OCI-LY1 (cell line): ENCODE data around the gene ADCY9.

ENCODE experiments used
- H2AFZ ChIP-seq: fragments of 200-600 bp; sonication (generic), shearing (Covaris generic); 2 replicates; pipeline ENCODE4 v1.6.0; 2014; ENCODE audit warnings: antibody characterized with exemption, mild to moderate bottlenecking, low read length
- H3F3A ChIP-seq: fragments of 200-600 bp; sonication (generic), shearing (Covaris generic); 2 replicates; pipeline ENCODE4 v1.6.0; 2014; ENCODE audit warnings: mild to moderate bottlenecking, antibody characterized with exemption, low read length, moderate library complexity; ENCODE audit not compliant: insufficient read depth
- H3K27ac ChIP-seq: fragments of 200-600 bp; sonication (generic); 2 replicates; pipeline ENCODE4 v1.5.1; 2014; ENCODE audit warnings: low read length, mixed run types, mild to moderate bottlenecking, low read depth; ENCODE audit not compliant: poor library complexity, severe bottlenecking
- H3K27me3 ChIP-seq: fragments of 200-600 bp; sonication (generic); 2 replicates; pipeline ENCODE4 v1.6.0; 2014; ENCODE audit warnings: antibody characterized with exemption, mild to moderate bottlenecking, low read length, moderate library complexity; ENCODE audit not compliant: insufficient read depth
- H3K36me3 ChIP-seq: fragments of 200-600 bp; sonication (generic); 2 replicates; pipeline ENCODE4 v1.6.1; 2014; ENCODE audit warnings: mild to moderate bottlenecking, antibody characterized with exemption, low read length, moderate library complexity, mixed read lengths; ENCODE audit not compliant: insufficient read depth
- H3K4me1 ChIP-seq: fragments of 200-600 bp; sonication (generic); 2 replicates; pipeline ENCODE4 v1.5.1; 2014; ENCODE audit warnings: mild to moderate bottlenecking, low read length, moderate library complexity; ENCODE audit not compliant: insufficient read depth, severe bottlenecking
- H3K4me2 ChIP-seq: fragments of 200-600 bp; sonication (generic), shearing (Covaris generic); 2 replicates; pipeline ENCODE4 v1.6.1; 2014; ENCODE audit warnings: low read length
- H3K4me3 ChIP-seq: fragments of 200-600 bp; sonication (generic); 2 replicates; pipeline ENCODE4 v1.5.1; 2014; ENCODE audit warnings: low read length, low read depth, mild to moderate bottlenecking, mixed read lengths; ENCODE audit not compliant: poor library complexity, severe bottlenecking
- H3K79me2 ChIP-seq: fragments of 200-600 bp; shearing (Covaris generic); 2 replicates; pipeline ENCODE4 v1.6.1; 2016; ENCODE audit warnings: mixed run types, low read length, mixed read lengths; ENCODE audit not compliant: insufficient read depth
- H3K9ac ChIP-seq: fragments of 200-600 bp; sonication (generic), shearing (Covaris generic); 2 replicates; pipeline ENCODE4 v1.6.1; 2014; ENCODE audit warnings: mild to moderate bottlenecking, low read length, mixed read lengths
- H3K9me2 ChIP-seq: fragments of 200-600 bp; sonication (generic), shearing (Covaris generic); 2 replicates; pipeline ENCODE4 v1.6.1; 2014; ENCODE audit warnings: low read depth, mild to moderate bottlenecking, low read length, mixed read lengths
- H3K9me3 ChIP-seq: fragments of 200-600 bp; shearing (Covaris generic); 2 replicates; pipeline ENCODE4 v1.6.1; 2014; ENCODE audit warnings: low read length, mixed read lengths
- H4K20me1 ChIP-seq: fragments of 200-600 bp; sonication (generic), shearing (Covaris generic); 2 replicates; pipeline ENCODE4 v1.6.0; 2016; ENCODE audit warnings: mild to moderate bottlenecking, low read length; ENCODE audit not compliant: insufficient read depth
- CTCF ChIP-seq: fragments of 200-600 bp; sonication (generic), shearing (Covaris generic); IDR thresholded peaks from 2 replicates; pipeline ENCODE4 v1.5.1; 2017; ENCODE audit warnings: mild to moderate bottlenecking, antibody characterized with exemption, low read length, moderate library complexity, mixed read lengths
- EZH2 ChIP-seq: fragments of 200-600 bp; sonication (generic), shearing (Covaris generic); IDR thresholded peaks from 2 replicates; pipeline ENCODE4 v1.8.0; 2017; ENCODE audit warnings: borderline replicate concordance, mixed run types, mild to moderate bottlenecking, antibody characterized with exemption, low read length, moderate library complexity, mixed read lengths

ADCY9 gene

GRCh38 chr16:4110680-4111079 is 5.6 kb downstream of the ADCY9 start:
- no peaks in the 10 kb centered on the region for H3F3A ChIP-seq
- H3K27ac ChIP-seq, result no peak overlapping the region
- no peak for TF ChIP-seq CTCF
- TF ChIP-seq EZH2, result no peak
- peaks cover 3% of the 10 kb centered on the region; the same call in 1 of the 2 replicates for H3K9me3 ChIP-seq
- no peak overlapping the region for H3K4me2 ChIP-seq
- H4K20me1 ChIP-seq, result no peaks in the 10 kb centered on the region
- H3K4me1 ChIP-seq, result peaks cover 21% of the 10 kb centered on the region
- H3K36me3 ChIP-seq, result no peaks in the 10 kb centered on the region; the same call in 1 of the 2 replicates
- H3K4me3 ChIP-seq, result no peak overlapping the region
- H3K9me2 ChIP-seq, result no peaks in the 10 kb centered on the region
- no peaks in the 10 kb centered on the region for H3K79me2 ChIP-seq
- H3K27me3 ChIP-seq, result no peaks in the 10 kb centered on the region
- H3K9ac ChIP-seq, result no peak overlapping the region
- no peak overlapping the region for H2AFZ ChIP-seq

- Histone ChIP-seq H3F3A (no peaks in the 10 kb centered on the region), H3K36me3 (no peaks in the 10 kb centered on the region; the same call in 1 of the 2 replicates), H3K4me2 (no peak overlapping the region), H3K9me2 (no peaks in the 10 kb centered on the region), H3K9me3 (peaks cover 3% of the 10 kb centered on the region; the same call in 1 of the 2 replicates), H4K20me1 (no peaks in the 10 kb centered on the region), H3K79me2 (no peaks in the 10 kb centered on the region), H3K4me1 (peaks cover 21% of the 10 kb centered on the region), H2AFZ (no peak overlapping the region), H3K27me3 (no peaks in the 10 kb centered on the region), H3K27ac (no peak overlapping the region), H3K4me3 (no peak overlapping the region), H3K9ac (no peak overlapping the region)
- TF ChIP-seq EZH2 (no peak), CTCF (no peak)
Observed at GRCh38 chr16:4110065-4110464, 6.2 kb downstream of the ADCY9 start.

- Histone ChIP-seq H3K4me1 (peaks cover 21% of the 10 kb centered on the region), H3K4me3 (no peak overlapping the region), H4K20me1 (no peaks in the 10 kb centered on the region), H3F3A (no peaks in the 10 kb centered on the region), H3K9me2 (no peaks in the 10 kb centered on the region), H3K79me2 (no peaks in the 10 kb centered on the region), H3K4me2 (no peak overlapping the region), H3K9me3 (peaks cover 3% of the 10 kb centered on the region; the same call in 1 of the 2 replicates), H2AFZ (no peak overlapping the region), H3K27ac (no peak overlapping the region), H3K9ac (no peak overlapping the region), H3K36me3 (no peaks in the 10 kb centered on the region; the same call in 1 of the 2 replicates), H3K27me3 (no peaks in the 10 kb centered on the region)
- no peak for TF ChIP-seq CTCF
- TF ChIP-seq EZH2, result no peak
Observed at GRCh38 chr16:4109250-4109736, 6.9 kb downstream of the ADCY9 start.
